GM12878 (cell line): ENCODE measurements around the gene CACNA1A. TPM values are rescaled to one million over a fixed set of nuclear protein-coding genes. Genes with fewer than 3 reads are reported as not detected.

Experiments
- ATAC-seq: fragments of 200-7000 bp; cut with Tn5 transposase; 3 replicates; pipeline ENCODE4 v1.9.1; 2020; ENCODE audit warnings: mild to moderate bottlenecking, moderate library complexity
- BruUV-seq: library from RNA; stranded (reverse); fragments of 400-500 nt; replicated peaks from 2 replicates; lab custom pipeline; 2021; lab: Mats Ljungman, UMichigan
- CTCF ChIA-PET: fragments of 300-600 bp; sonication (Branson Sonifier 250); formaldehyde crosslinking; extraction: SDS; loops from one replicate; lab custom pipeline; 2021; ENCODE audit warnings: inconsistent platforms; lab: Yijun Ruan, JAX
- POLR2A ChIA-PET: fragments of 350-600 bp; formaldehyde crosslinking; extraction: SDS; loops from one replicate; lab custom pipeline; 2021; ENCODE audit warnings: inconsistent platforms; lab: Charles Lee
- RAD21 ChIA-PET: fragments of 300-600 bp; sonication (Branson Sonifier 250); formaldehyde crosslinking; loops from one replicate; lab custom pipeline; 2023; ENCODE audit warnings: antibody characterized with exemption; ENCODE audit not compliant: unreplicated experiment; lab: Charles Lee
- SMC1A ChIA-PET: fragments of 300-600 bp; sonication (Branson Sonifier 250); formaldehyde crosslinking; loops from one replicate; lab custom pipeline; 2023; ENCODE audit not compliant: unreplicated experiment, uncharacterized antibody; lab: Charles Lee
- DNase-seq: peaks from one replicate; pipeline ENCODE4 v3.0.0-alpha.2; 2011; ENCODE audit warnings: low read depth, low spot score
- FAIRE-seq: peaks from 3 replicates; lab custom pipeline; 2011; peaks lifted over from hg19 to GRCh38; lab: Jason Lieb, UNC
- H2AFZ ChIP-seq: 2 replicates; pipeline ENCODE4 v1.6.0; 2011; ENCODE audit warnings: low read depth, low read length, control low read depth; ENCODE audit not compliant: control insufficient read depth
- H3K27ac ChIP-seq: 2 replicates; pipeline ENCODE4 v1.5.1; 2011; ENCODE audit warnings: control low read depth; ENCODE audit not compliant: control insufficient read depth, insufficient read depth
- H3K27me3 ChIP-seq, 2 experiments: replicated peaks in 1 of 2; 2 replicates each; pipeline versions ENCODE4 v1.6.0 to v1.6.1; 2011; ENCODE audit warnings: low read length in 1 of 2; ENCODE audit not compliant: control insufficient read depth in 2 of 2, insufficient read depth in 2 of 2
- H3K36me3 ChIP-seq, 2 experiments: 2 replicates each; pipeline ENCODE4 v1.5.1; 2011; ENCODE audit warnings: low read length in 1 of 2; ENCODE audit not compliant: control insufficient read depth in 2 of 2, insufficient read depth in 2 of 2
- H3K4me1 ChIP-seq: 2 replicates; pipeline ENCODE4 v1.6.1; 2011; ENCODE audit warnings: mild to moderate bottlenecking, low read length, moderate library complexity, mixed read lengths; ENCODE audit not compliant: control insufficient read depth, insufficient read depth
- H3K4me2 ChIP-seq: 2 replicates; pipeline ENCODE4 v1.6.0; 2011; ENCODE audit warnings: control low read depth; ENCODE audit not compliant: control insufficient read depth, insufficient read depth
- H3K4me3 ChIP-seq: fragments of 200-600 bp; sonication (generic); 2 replicates; pipeline ENCODE4 v1.5.1; 2016
- H3K79me2 ChIP-seq: 2 replicates; pipeline ENCODE4 v1.6.0; 2011; ENCODE audit warnings: low read length; ENCODE audit not compliant: control insufficient read depth, insufficient read depth
- H3K9ac ChIP-seq: 2 replicates; pipeline ENCODE4 v1.8.0; 2011; ENCODE audit warnings: low read length, control low read depth, mixed read lengths; ENCODE audit not compliant: control insufficient read depth, insufficient read depth
- H3K9me3 ChIP-seq: replicated peaks from 3 replicates; pipeline ENCODE4 v1.5.1; 2011; ENCODE audit warnings: mild to moderate bottlenecking, low read length; ENCODE audit not compliant: control insufficient read depth, insufficient read depth
- H4K20me1 ChIP-seq: 2 replicates; pipeline ENCODE4 v1.6.0; 2011; ENCODE audit not compliant: control insufficient read depth, insufficient read depth
- BCL11A ChIP-seq: IDR thresholded peaks from 2 replicates; pipeline ENCODE4 v1.6.1; 2011; ENCODE audit warnings: low read depth, low read length
- CBFB ChIP-seq: IDR thresholded peaks from 2 replicates; pipeline ENCODE4 v1.6.1; 2016; ENCODE audit warnings: antibody characterized with exemption, low read depth
- FOXM1 ChIP-seq: IDR thresholded peaks from 2 replicates; pipeline ENCODE4 v1.6.1; 2012; ENCODE audit warnings: low read depth, mild to moderate bottlenecking, inconsistent platforms, low read length, moderate library complexity
- MEF2A ChIP-seq: IDR thresholded peaks from 2 replicates; pipeline ENCODE4 v1.6.1; 2011; ENCODE audit warnings: low read depth, mild to moderate bottlenecking, low read length, moderate library complexity; ENCODE audit not compliant: insufficient read depth
- MXI1 ChIP-seq: fragments of 150-350 bp; IDR thresholded peaks from 2 replicates; pipeline ENCODE4 v1.6.1; 2011; ENCODE audit warnings: low read depth, mild to moderate bottlenecking, inconsistent platforms, low read length, improper control_type of control experiment
- NFXL1 ChIP-seq: fragments of 450-650 bp; IDR thresholded peaks from 2 replicates; pipeline ENCODE4 v1.6.1; 2017; ENCODE audit warnings: antibody characterized with exemption, mild to moderate bottlenecking, borderline replicate concordance
- NR2C1 ChIP-seq: fragments of 450-650 bp; IDR thresholded peaks from 2 replicates; pipeline ENCODE4 v1.6.1; 2017; ENCODE audit warnings: antibody characterized with exemption, mild to moderate bottlenecking, moderate library complexity
- NR2F1 ChIP-seq: fragments of 450-650 bp; conservative IDR thresholded peaks from 2 replicates; pipeline ENCODE4 v1.6.1; 2017; ENCODE audit warnings: mild to moderate bottlenecking
- RBBP5 ChIP-seq: fragments of 200-600 bp; sonication (generic); conservative IDR thresholded peaks from 2 replicates; pipeline ENCODE4 v1.6.1; 2016
- RUNX3 ChIP-seq: IDR thresholded peaks from 2 replicates; pipeline ENCODE4 v1.6.1; 2012; ENCODE audit warnings: low read length, inconsistent platforms
- SMAD5 ChIP-seq: IDR thresholded peaks from 2 replicates; pipeline ENCODE4 v1.6.1; 2016; ENCODE audit warnings: antibody characterized with exemption, low read depth
- STAT1 ChIP-seq: fragments of 450-650 bp; conservative IDR thresholded peaks from 2 replicates; pipeline ENCODE4 v1.6.1; 2014; ENCODE audit warnings: antibody characterized with exemption, mild to moderate bottlenecking
- ZNF24 ChIP-seq: fragments of 450-650 bp; IDR thresholded peaks from 2 replicates; pipeline ENCODE4 v1.6.1; 2017; ENCODE audit warnings: antibody characterized with exemption, mild to moderate bottlenecking
- ZZZ3 ChIP-seq: IDR thresholded peaks from 2 replicates; pipeline ENCODE4 v1.6.1; 2011; ENCODE audit warnings: low read depth; ENCODE audit not compliant: control insufficient read depth, insufficient read length
- WGBS: methylation state at CpG from one replicate; pipeline ENCODE4 v1.1.6; 2016; ENCODE audit warnings: low lambda C conversion rate; ENCODE audit not compliant: insufficient replicate concordance, insufficient coverage; ENCODE audit errors: missing lambda C conversion rate; 5-methylcytosine and 5-hydroxymethylcytosine counted together
- in situ Hi-C: fragments of 300-500 bp; cut with MboI; formaldehyde crosslinking; loops from 9 replicates; pipeline ENCODE4 v1.14.3; 2018; ENCODE audit warnings: mixed read lengths
- intact Hi-C: fragments of 100-400 bp; cut with micrococcal nuclease; formaldehyde crosslinking; loops from one replicate; pipeline ENCODE4 v1.14.2; 2022; ENCODE audit not compliant: unreplicated experiment
- polyA plus RNA-seq, 11 experiments: library from polyadenylated mRNA; depleted of rRNA in 4 of 11; unstranded in 6 of 11; stranded (reverse) in 5 of 11; fragments of >200 nt; fragmentation: Nextera tagmentation in 4 of 11; fragmentation: Illumina TruSeq in 1 of 11; extraction: Ambion mirVana in 4 of 11; extraction: Trizol in 1 of 11; gene quantifications; 1 replicate in 1 of 11; 2 replicates in 10 of 11; pipeline versions ENCODE4 v1.2.1 to v1.2.3, GENCODE V29; 2011 to 2016; ENCODE audit warnings: inconsistent platforms in 2 of 11, missing spikeins in 2 of 11, low read depth in 1 of 11
- total RNA-seq, 4 experiments: library from RNA; depleted of rRNA in 3 of 4; stranded (reverse); fragments of >200 nt in 3 of 4; fragmentation: Illumina TruSeq in 1 of 4; extraction: Trizol in 1 of 4; gene quantifications; 2 replicates each; pipeline versions ENCODE4 v1.2.1 to v1.2.3, GENCODE V29; 2013 to 2021
- TF ChIP-seq, protein P1 (sequence below): fragments of 450-650 bp; IDR thresholded peaks from 2 replicates; pipeline ENCODE4 v1.6.1; 2017; ENCODE audit warnings: mild to moderate bottlenecking, moderate library complexity
- TF ChIP-seq, protein P2 (sequence below): fragments of 450-650 bp; IDR thresholded peaks from 2 replicates; pipeline ENCODE4 v1.6.1; 2016; ENCODE audit warnings: mild to moderate bottlenecking
- TF ChIP-seq, protein P3 (sequence below): fragments of 450-650 bp; IDR thresholded peaks from 2 replicates; pipeline ENCODE4 v1.6.1; 2016; ENCODE audit warnings: mild to moderate bottlenecking, moderate library complexity, borderline replicate concordance

The CACNA1A gene
- total and polyA plus RNA-seq, 10 of the 15 experiments (the other 5 are each of a cell fraction or from before 2014, with no cell fraction given): 1.1 to 4.4 (median 2.5) TPM

DNA sequence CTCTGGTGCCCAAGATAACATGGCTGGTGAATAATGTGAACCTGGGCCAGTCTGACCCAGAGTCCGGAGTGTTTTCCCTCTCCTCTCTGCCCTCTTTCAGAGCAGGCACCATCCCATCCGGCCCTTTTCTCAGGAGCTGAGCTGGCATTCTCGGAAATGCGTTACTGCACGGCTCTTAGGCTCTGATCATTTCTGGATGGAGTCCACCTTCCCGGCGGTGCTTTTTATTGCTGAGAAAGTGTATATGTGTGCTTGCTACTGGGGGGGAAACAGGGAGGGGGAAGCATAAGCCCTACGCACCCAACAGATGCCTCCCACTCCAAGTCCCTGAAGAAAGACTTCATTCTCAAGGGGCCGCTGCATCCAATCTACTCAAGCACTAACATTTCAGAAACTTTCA, 6.6 kb downstream of the CACNA1A start:
- Histone ChIP-seq H3K9ac (no peak overlapping the region), H4K20me1 (no peaks in the 10 kb centered on the region), H3K9me3 (no peaks in the 10 kb centered on the region), H3K79me2 (no peaks in the 10 kb centered on the region), H3K27ac (no peak overlapping the region), H3K4me2 (no peak overlapping the region), H2AFZ (no peak overlapping the region), H3K27me3 (no peaks in the 10 kb centered on the region), H3K4me3 (no peak overlapping the region), H3K4me1 (no peaks in the 10 kb centered on the region), H3K36me3 (no peaks in the 10 kb centered on the region)
- 65% methylated on average over 9 of the region's 9 CpGs for WGBS
- in situ Hi-C loops (no loop called here), intact Hi-C loops (no loop called here)
- ATAC-seq (no peak), FAIRE-seq (no peak), DNase-seq (no peak)
- CTCF ChIA-PET: no interaction called here
- SMC1A ChIA-PET: no interaction called here
- RAD21 ChIA-PET: no interaction called here
- BruUV-seq: no TSS peak
- POLR2A ChIA-PET: no interaction called here
- no peak for TF ChIP-seq RBBP5
- TF ChIP-seq, protein P1, sequence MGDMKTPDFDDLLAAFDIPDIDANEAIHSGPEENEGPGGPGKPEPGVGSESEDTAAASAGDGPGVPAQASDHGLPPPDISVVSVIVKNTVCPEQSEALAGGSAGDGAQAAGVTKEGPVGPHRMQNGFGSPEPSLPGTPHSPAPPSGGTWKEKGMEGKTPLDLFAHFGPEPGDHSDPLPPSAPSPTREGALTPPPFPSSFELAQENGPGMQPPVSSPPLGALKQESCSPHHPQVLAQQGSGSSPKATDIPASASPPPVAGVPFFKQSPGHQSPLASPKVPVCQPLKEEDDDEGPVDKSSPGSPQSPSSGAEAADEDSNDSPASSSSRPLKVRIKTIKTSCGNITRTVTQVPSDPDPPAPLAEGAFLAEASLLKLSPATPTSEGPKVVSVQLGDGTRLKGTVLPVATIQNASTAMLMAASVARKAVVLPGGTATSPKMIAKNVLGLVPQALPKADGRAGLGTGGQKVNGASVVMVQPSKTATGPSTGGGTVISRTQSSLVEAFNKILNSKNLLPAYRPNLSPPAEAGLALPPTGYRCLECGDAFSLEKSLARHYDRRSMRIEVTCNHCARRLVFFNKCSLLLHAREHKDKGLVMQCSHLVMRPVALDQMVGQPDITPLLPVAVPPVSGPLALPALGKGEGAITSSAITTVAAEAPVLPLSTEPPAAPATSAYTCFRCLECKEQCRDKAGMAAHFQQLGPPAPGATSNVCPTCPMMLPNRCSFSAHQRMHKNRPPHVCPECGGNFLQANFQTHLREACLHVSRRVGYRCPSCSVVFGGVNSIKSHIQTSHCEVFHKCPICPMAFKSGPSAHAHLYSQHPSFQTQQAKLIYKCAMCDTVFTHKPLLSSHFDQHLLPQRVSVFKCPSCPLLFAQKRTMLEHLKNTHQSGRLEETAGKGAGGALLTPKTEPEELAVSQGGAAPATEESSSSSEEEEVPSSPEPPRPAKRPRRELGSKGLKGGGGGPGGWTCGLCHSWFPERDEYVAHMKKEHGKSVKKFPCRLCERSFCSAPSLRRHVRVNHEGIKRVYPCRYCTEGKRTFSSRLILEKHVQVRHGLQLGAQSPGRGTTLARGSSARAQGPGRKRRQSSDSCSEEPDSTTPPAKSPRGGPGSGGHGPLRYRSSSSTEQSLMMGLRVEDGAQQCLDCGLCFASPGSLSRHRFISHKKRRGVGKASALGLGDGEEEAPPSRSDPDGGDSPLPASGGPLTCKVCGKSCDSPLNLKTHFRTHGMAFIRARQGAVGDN: no peak
- TF ChIP-seq, protein P2, sequence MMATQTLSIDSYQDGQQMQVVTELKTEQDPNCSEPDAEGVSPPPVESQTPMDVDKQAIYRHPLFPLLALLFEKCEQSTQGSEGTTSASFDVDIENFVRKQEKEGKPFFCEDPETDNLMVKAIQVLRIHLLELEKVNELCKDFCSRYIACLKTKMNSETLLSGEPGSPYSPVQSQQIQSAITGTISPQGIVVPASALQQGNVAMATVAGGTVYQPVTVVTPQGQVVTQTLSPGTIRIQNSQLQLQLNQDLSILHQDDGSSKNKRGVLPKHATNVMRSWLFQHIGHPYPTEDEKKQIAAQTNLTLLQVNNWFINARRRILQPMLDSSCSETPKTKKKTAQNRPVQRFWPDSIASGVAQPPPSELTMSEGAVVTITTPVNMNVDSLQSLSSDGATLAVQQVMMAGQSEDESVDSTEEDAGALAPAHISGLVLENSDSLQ: no peak
- TF ChIP-seq, protein P3, sequence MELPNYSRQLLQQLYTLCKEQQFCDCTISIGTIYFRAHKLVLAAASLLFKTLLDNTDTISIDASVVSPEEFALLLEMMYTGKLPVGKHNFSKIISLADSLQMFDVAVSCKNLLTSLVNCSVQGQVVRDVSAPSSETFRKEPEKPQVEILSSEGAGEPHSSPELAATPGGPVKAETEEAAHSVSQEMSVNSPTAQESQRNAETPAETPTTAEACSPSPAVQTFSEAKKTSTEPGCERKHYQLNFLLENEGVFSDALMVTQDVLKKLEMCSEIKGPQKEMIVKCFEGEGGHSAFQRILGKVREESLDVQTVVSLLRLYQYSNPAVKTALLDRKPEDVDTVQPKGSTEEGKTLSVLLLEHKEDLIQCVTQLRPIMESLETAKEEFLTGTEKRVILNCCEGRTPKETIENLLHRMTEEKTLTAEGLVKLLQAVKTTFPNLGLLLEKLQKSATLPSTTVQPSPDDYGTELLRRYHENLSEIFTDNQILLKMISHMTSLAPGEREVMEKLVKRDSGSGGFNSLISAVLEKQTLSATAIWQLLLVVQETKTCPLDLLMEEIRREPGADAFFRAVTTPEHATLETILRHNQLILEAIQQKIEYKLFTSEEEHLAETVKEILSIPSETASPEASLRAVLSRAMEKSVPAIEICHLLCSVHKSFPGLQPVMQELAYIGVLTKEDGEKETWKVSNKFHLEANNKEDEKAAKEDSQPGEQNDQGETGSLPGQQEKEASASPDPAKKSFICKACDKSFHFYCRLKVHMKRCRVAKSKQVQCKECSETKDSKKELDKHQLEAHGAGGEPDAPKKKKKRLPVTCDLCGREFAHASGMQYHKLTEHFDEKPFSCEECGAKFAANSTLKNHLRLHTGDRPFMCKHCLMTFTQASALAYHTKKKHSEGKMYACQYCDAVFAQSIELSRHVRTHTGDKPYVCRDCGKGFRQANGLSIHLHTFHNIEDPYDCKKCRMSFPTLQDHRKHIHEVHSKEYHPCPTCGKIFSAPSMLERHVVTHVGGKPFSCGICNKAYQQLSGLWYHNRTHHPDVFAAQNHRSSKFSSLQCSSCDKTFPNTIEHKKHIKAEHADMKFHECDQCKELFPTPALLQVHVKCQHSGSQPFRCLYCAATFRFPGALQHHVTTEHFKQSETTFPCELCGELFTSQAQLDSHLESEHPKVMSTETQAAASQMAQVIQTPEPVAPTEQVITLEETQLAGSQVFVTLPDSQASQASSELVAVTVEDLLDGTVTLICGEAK: no peak
- TF ChIP-seq MXI1: no peak
- no peak for TF ChIP-seq MEF2A
- TF ChIP-seq STAT1: no peak
- TF ChIP-seq SMAD5: no peak
- TF ChIP-seq NR2F1: no peak
- TF ChIP-seq ZZZ3: no peak
- TF ChIP-seq NR2C1: no peak
- TF ChIP-seq NFXL1: no peak
- TF ChIP-seq CBFB: no peak
- TF ChIP-seq ZNF24: no peak
- no peak for TF ChIP-seq RUNX3
- TF ChIP-seq FOXM1: no peak
- TF ChIP-seq BCL11A: no peak
